Activated CD4-positive, alpha-beta T cell treated with anti-CD3 and anti-CD28 coated beads, Interleukin-2, Interleukin-6, amounts not matched to agents 100 ng/mL and 50 ng/mL, durations not matched to agents 16 hours and 8 hours (primary cell): ENCODE results near the gene TMEM30B.

ENCODE experiments used
- DNase-seq: peaks from one replicate; pipeline ENCODE4 v3.0.0-alpha.2; 2020

Gene TMEM30B

GRCh38 chr14:61229981-61230380 is 51.2 kb downstream of the TMEM30B start:
- no peak for DNase-seq

DNA sequence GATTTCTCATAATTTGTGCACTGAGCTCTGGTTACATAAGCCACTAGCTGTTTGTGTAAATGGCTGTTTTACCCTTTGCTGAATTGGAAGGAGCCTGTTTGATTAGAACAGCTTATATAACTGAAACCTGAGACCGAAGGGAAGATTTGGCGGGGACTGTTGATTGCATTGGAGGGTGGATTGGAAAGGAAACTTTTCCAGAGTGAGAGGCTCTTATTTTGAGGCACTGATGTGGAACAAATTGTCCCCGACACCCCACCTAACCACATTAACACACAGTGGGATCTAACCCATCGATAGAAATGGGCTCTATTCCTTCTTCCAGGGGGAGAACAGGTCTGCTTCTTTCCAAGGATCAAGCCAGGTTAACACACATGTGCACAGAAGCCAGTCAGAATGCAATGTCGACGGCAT is 51.7 kb downstream of the TMEM30B start:
- no peak for DNase-seq

- no peak for DNase-seq
Observed at GRCh38 chr14:61227884-61228591, 53.1 kb downstream of the TMEM30B start.
